ENCODE measurements around the gene RPS3.

- no peak for TF ChIP-seq SP7 (tag by site-specific recombination; IDR thresholded peaks at IDR 0.05)
- TF ChIP-seq CTCF (tag by site-specific recombination; IDR thresholded peaks at IDR 0.05), result no peak
- no peak for TF ChIP-seq ZEB2 (tag by site-specific recombination; IDR thresholded peaks at IDR 0.05)
- TF ChIP-seq, protein P1, sequence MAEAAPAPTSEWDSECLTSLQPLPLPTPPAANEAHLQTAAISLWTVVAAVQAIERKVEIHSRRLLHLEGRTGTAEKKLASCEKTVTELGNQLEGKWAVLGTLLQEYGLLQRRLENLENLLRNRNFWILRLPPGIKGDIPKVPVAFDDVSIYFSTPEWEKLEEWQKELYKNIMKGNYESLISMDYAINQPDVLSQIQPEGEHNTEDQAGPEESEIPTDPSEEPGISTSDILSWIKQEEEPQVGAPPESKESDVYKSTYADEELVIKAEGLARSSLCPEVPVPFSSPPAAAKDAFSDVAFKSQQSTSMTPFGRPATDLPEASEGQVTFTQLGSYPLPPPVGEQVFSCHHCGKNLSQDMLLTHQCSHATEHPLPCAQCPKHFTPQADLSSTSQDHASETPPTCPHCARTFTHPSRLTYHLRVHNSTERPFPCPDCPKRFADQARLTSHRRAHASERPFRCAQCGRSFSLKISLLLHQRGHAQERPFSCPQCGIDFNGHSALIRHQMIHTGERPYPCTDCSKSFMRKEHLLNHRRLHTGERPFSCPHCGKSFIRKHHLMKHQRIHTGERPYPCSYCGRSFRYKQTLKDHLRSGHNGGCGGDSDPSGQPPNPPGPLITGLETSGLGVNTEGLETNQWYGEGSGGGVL (tag by site-specific recombination; IDR thresholded peaks at IDR 0.05), result no peak
- TF ChIP-seq ZNF148 (tag by site-specific recombination; IDR thresholded peaks at IDR 0.05; ENCODE audit: borderline replicate concordance), result no peak
- TF ChIP-seq ZNF561 (tag by site-specific recombination; IDR thresholded peaks at IDR 0.05; ENCODE audit: borderline replicate concordance), result no peak
- TF ChIP-seq TCF7L2 (IDR thresholded peaks at IDR 0.05; ENCODE audit: borderline replicate concordance, low read depth, low read length), result no peak
- TF ChIP-seq ZNF311 (tag by site-specific recombination; IDR thresholded peaks at IDR 0.05; ENCODE audit: borderline replicate concordance), result no peak
- TF ChIP-seq GLI4 (tag by site-specific recombination; IDR thresholded peaks at IDR 0.05), result no peak
These were observed 14.5 kb downstream of the RPS3 start for GRCh38 chr11:75413864-75414263.

All from HEK293 (cell line).